CD8-positive, alpha-beta memory T cell (primary cell): ENCODE measurements around the gene ZFPM1. TPM values are rescaled to one million over a fixed set of nuclear protein-coding genes. Genes with fewer than 3 reads are reported as not detected.

ENCODE experiments used
- CTCF ChIA-PET: fragments of 350-600 bp; sonication (Branson Sonifier 250); formaldehyde crosslinking; loops from one replicate; lab custom pipeline; 2021; ENCODE audit warnings: antibody characterized with exemption; lab: Charles Lee
- POLR2A ChIA-PET: fragments of 350-600 bp; sonication (Branson Sonifier 250); formaldehyde crosslinking; loops from one replicate; lab custom pipeline; 2021; ENCODE audit warnings: antibody characterized with exemption; lab: Charles Lee
- DNase-seq, 5 donors: peaks; one replicate each; pipeline versions ENCODE4 v3.0.0 to v3.0.0-alpha.2; 2020 to 2022; ENCODE audit warnings: mixed read lengths in 1 of 5
- H3K27ac ChIP-seq: one replicate; pipeline ENCODE4 v1.7.0; 2013; ENCODE audit warnings: low read depth, mild to moderate bottlenecking, low read length, moderate library complexity
- H3K27me3 ChIP-seq: 2 replicates; pipeline ENCODE4 v1.7.0; 2013; ENCODE audit warnings: low read length, mild to moderate bottlenecking; ENCODE audit not compliant: insufficient read depth, poor library complexity, severe bottlenecking
- H3K36me3 ChIP-seq: 2 replicates; pipeline ENCODE4 v1.7.0; 2013; ENCODE audit warnings: mild to moderate bottlenecking, low read length, moderate library complexity; ENCODE audit not compliant: insufficient read depth
- H3K4me1 ChIP-seq: 2 replicates; pipeline ENCODE4 v1.7.0; 2013; ENCODE audit warnings: mild to moderate bottlenecking, low read length, moderate library complexity; ENCODE audit not compliant: insufficient read depth
- H3K4me3 ChIP-seq: 2 replicates; pipeline ENCODE4 v1.7.0; 2013; ENCODE audit warnings: mild to moderate bottlenecking, low read length
- H3K9me3 ChIP-seq: 2 replicates; pipeline ENCODE4 v1.7.0; 2013; ENCODE audit warnings: mild to moderate bottlenecking, low read length
- H3K27ac Mint-ChIP-seq, 8 donors: one replicate each; pipeline ENCODE4 v1.8.0; 2020 to 2021; ENCODE audit warnings: mixed read lengths in 8 of 8, mild to moderate bottlenecking in 6 of 8, inconsistent platforms in 3 of 8, moderate library complexity in 3 of 8
- H3K27me3 Mint-ChIP-seq, 2 donors: one replicate each; pipeline ENCODE4 v1.8.0; 2020 to 2021; ENCODE audit warnings: mixed read lengths in 2 of 2, mild to moderate bottlenecking in 1 of 2, moderate library complexity in 1 of 2
- H3K36me3 Mint-ChIP-seq, 3 donors: one replicate each; pipeline ENCODE4 v1.8.0; 2020 to 2021; ENCODE audit warnings: mixed read lengths in 3 of 3, inconsistent platforms in 1 of 3, mild to moderate bottlenecking in 1 of 3
- H3K4me1 Mint-ChIP-seq, 3 donors: one replicate each; pipeline ENCODE4 v1.8.0; 2020 to 2021; ENCODE audit warnings: mixed read lengths in 3 of 3, inconsistent platforms in 1 of 3, mild to moderate bottlenecking in 1 of 3
- H3K4me3 Mint-ChIP-seq, 7 donors: one replicate each; pipeline ENCODE4 v1.8.0; 2020 to 2021; ENCODE audit warnings: mixed read lengths in 7 of 7, mild to moderate bottlenecking in 6 of 7, moderate library complexity in 4 of 7, inconsistent platforms in 2 of 7
- H3K9me3 Mint-ChIP-seq, 5 donors: one replicate each; pipeline ENCODE4 v1.8.0; 2020 to 2022; ENCODE audit warnings: mixed read lengths in 5 of 5, mild to moderate bottlenecking in 3 of 5, moderate library complexity in 2 of 5, inconsistent platforms in 1 of 5
- polyA plus RNA-seq: library from polyadenylated mRNA; unstranded; fragments of 300-500 nt; fragmentation: Illumina TruSeq; gene quantifications from one replicate; pipeline ENCODE4 v1.2.3, GENCODE V29; 2021
- total RNA-seq, 2 experiments: library from RNA; stranded (reverse); gene quantifications; one replicate each; pipeline ENCODE4 v1.2.3, GENCODE V29; 2021

ZFPM1 gene
- total and polyA plus RNA-seq, 3 experiments from 2014 or later, result 0.71 to 16.7 (median 15.5) TPM

GRCh38 chr16:88540346-88540977, 87.4 kb downstream of the ZFPM1 start:
- ChIA-PET POLR2A (no interaction called here), CTCF (no interaction called here)
- H3K4me1 Mint-ChIP-seq, result peaks cover 6 to 11% (median 6%) of the 10 kb centered on the region in 3 donors
- peak overlapping the region in 2 of 7 donors; percentile 66 to 85 for H3K4me3 Mint-ChIP-seq
- peaks cover 0 to 11% (median 2%) of the 10 kb centered on the region in 3 donors for H3K36me3 Mint-ChIP-seq
- H3K27me3 Mint-ChIP-seq, result peaks cover 4 to 16% of the 10 kb centered on the region in 2 donors
- H3K27ac ChIP-seq, result no peak overlapping the region
- no peak for DNase-seq
- peak overlapping the region in 1 of 8 donors; percentile 55 for H3K27ac Mint-ChIP-seq
- H3K9me3 Mint-ChIP-seq, result peaks cover 6 to 16% (median 12%) of the 10 kb centered on the region in 5 donors
- peaks cover 19% of the 10 kb centered on the region for H3K27me3 ChIP-seq
- H3K4me1 ChIP-seq, result peaks cover under 1% of the 10 kb centered on the region
- H3K9me3 ChIP-seq, result peaks cover 11% of the 10 kb centered on the region
- no peak overlapping the region for H3K4me3 ChIP-seq
- no peaks in the 10 kb centered on the region for H3K36me3 ChIP-seq

DNA sequence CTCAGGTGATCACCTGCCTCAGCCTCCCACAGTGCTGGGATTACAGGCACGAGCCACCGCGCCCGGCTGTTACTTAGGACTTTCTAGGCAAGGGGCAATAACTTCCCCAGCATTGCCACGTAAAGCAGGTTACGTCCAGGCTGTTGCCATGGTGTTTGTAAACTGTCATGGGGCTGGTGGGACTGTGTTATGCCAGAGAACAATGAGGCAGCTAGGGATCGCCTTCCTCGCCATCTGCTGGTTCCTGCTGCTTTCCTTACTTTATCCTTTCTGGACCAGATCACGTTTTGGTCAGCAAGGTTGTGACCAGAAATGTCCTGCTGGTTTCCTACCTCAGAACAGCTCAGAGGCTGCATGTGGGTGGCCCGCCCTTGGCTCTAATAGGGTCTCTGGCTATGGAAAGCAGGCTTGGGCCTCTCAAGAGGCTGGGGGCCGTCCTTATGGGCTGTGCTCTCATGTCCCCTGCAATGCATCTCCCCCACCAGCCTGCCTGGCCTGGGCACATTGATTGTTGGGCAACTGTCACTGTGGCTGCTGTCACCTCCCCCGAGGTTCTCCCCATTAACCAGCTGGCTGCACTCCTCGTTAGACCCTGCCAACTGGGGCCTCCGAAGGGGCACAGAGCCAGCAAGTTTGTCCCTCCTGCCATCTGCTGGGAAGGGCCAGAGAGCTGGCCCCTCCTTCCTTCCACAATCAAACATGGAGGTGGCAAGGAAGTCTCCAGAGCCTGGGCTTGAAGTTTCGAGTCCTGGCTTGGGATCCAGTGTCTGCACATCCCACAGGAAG, 88.9 kb downstream of the ZFPM1 start:
- Mint-ChIP-seq H3K27ac (peak overlapping the region in 1 of 8 donors; percentile 81), H3K27me3 (peaks cover 13 to 26% of the 10 kb centered on the region in 2 donors), H3K4me3 (peak overlapping the region in 2 of 7 donors; percentile 15 to 85), H3K4me1 (peaks cover 0 to 11% (median 0%) of the 10 kb centered on the region in 3 donors), H3K36me3 (peaks cover 0 to 11% (median 2%) of the 10 kb centered on the region in 3 donors), H3K9me3 (peaks cover 6 to 16% (median 12%) of the 10 kb centered on the region in 5 donors)
- Histone ChIP-seq H3K9me3 (peaks cover 11% of the 10 kb centered on the region), H3K27me3 (peaks cover 19% of the 10 kb centered on the region), H3K36me3 (no peaks in the 10 kb centered on the region), H3K4me1 (no peaks in the 10 kb centered on the region), H3K27ac (no peak overlapping the region), H3K4me3 (no peak overlapping the region)
- DNase-seq, result no peak
- ChIA-PET CTCF (no interaction called here), POLR2A (no interaction called here)

DNA sequence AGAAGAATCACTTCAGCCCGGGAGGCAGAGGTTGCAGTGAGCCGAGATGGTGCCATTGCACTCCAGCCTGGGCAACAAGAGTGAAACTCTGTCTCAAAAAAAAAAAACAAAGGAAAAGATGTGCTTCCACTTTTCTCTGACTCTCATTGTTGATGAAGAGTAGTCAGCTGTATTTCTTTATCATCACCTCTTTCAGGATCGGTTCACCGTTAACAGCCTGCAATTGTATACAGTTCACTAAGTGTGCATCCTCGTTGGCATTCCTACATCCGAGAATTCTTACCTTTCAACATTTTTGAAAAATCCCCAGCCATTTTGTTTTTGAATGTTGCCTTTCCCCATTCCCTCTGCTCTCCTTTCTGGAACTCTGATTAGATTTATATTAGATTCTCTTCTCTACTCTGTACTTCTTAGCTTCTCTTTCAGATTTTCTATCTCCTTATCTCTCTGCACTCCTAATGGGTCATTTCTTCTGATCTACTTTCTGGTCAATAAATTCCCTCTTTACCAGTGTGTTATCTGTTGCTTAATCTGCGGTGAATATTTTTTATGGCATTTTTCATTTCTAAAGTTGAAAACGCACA, 90.2 kb downstream of the ZFPM1 start:
- CTCF ChIA-PET, result no interaction called here
- Histone ChIP-seq H3K4me1 (no peaks in the 10 kb centered on the region), H3K27me3 (peaks cover 19% of the 10 kb centered on the region)

DNA sequence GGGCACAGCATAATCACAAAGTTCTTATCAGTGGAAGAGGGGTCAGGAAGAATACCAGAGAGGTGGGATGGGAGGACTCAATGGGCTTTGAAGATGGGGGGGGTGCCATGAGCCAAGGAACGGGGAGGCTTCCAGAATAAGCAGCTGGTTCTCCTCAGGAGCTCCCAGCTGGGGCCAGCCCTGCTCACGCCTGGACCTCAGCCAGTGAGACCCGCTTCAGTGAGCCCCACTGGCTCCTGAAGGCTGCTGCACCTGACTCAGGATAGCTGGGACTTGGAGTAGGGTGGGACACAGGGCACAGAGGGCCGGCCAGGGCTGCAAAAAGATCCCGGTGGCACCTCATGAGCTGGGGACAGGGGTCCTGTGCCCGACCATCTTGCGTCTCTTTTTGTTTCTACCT, 92.7 kb downstream of the ZFPM1 start:
- ChIA-PET POLR2A (no interaction called here), CTCF (no interaction called here)
- Mint-ChIP-seq H3K27me3 (peaks cover 15 to 30% of the 10 kb centered on the region in 2 donors), H3K36me3 (peaks cover 0 to 11% (median 2%) of the 10 kb centered on the region in 3 donors), H3K9me3 (peaks cover 6 to 16% (median 12%) of the 10 kb centered on the region in 5 donors), H3K4me3 (peak overlapping the region in 1 of 7 donors; percentile 63), H3K4me1 (peaks cover 6 to 25% (median 7%) of the 10 kb centered on the region in 3 donors), H3K27ac (no peak overlapping the region)
- H3K4me1 ChIP-seq, result peaks cover 11% of the 10 kb centered on the region
- H3K27me3 ChIP-seq, result peaks cover 5% of the 10 kb centered on the region
- H3K36me3 ChIP-seq, result no peaks in the 10 kb centered on the region
- no peak overlapping the region for H3K4me3 ChIP-seq
- H3K9me3 ChIP-seq, result peaks cover 11% of the 10 kb centered on the region
- DNase-seq, result no peak
- no peak overlapping the region for H3K27ac ChIP-seq

More for the DNA sequence above, 90.2 kb downstream of the ZFPM1 start:
- peak overlapping the region in 1 of 7 donors; percentile 37 for H3K4me3 Mint-ChIP-seq
- peaks cover 0 to 11% (median 2%) of the 10 kb centered on the region in 3 donors for H3K36me3 Mint-ChIP-seq
- Histone ChIP-seq H3K4me3 (no peak overlapping the region), H3K36me3 (no peaks in the 10 kb centered on the region), H3K9me3 (peaks cover 11% of the 10 kb centered on the region), H3K27ac (no peak overlapping the region)
- peaks cover 13 to 26% of the 10 kb centered on the region in 2 donors for H3K27me3 Mint-ChIP-seq
- POLR2A ChIA-PET, result no interaction called here
- no peak overlapping the region for H3K27ac Mint-ChIP-seq
- H3K9me3 Mint-ChIP-seq, result peaks cover 6 to 16% (median 12%) of the 10 kb centered on the region in 5 donors
- no peak for DNase-seq
- H3K4me1 Mint-ChIP-seq, result peaks cover 0 to 15% (median 0%) of the 10 kb centered on the region in 3 donors

- ChIA-PET CTCF (no interaction called here), POLR2A (no interaction called here)
- Mint-ChIP-seq H3K27me3 (peaks cover 14 to 22% of the 10 kb centered on the region in 2 donors), H3K4me3 (peak overlapping the region in 1 of 7 donors; percentile 12), H3K36me3 (peaks cover 0 to 5% (median 2%) of the 10 kb centered on the region in 3 donors), H3K9me3 (peaks cover 4 to 7% (median 5%) of the 10 kb centered on the region in 5 donors), H3K27ac (peak overlapping the region in 1 of 8 donors; percentile 27), H3K4me1 (peaks cover 6 to 27% (median 7%) of the 10 kb centered on the region in 3 donors)
- Histone ChIP-seq H3K36me3 (no peaks in the 10 kb centered on the region), H3K4me1 (peaks cover 11% of the 10 kb centered on the region), H3K27ac (no peak overlapping the region), H3K9me3 (peaks cover 6% of the 10 kb centered on the region), H3K4me3 (no peak overlapping the region), H3K27me3 (no peaks in the 10 kb centered on the region)
- no peak for DNase-seq
These were observed 95.2 kb downstream of the ZFPM1 start for GRCh38 chr16:88548131-88548874.

GRCh38 chr16:88548985-88549384, 95.9 kb downstream of the ZFPM1 start:
- DNase-seq, result no peak
- Histone ChIP-seq H3K9me3 (no peaks in the 10 kb centered on the region), H3K27ac (no peak overlapping the region), H3K27me3 (no peaks in the 10 kb centered on the region), H3K4me3 (no peak overlapping the region), H3K4me1 (peaks cover 11% of the 10 kb centered on the region), H3K36me3 (no peaks in the 10 kb centered on the region)
- H3K27ac Mint-ChIP-seq, result no peak overlapping the region
- H3K4me1 Mint-ChIP-seq, result peaks cover 6 to 24% (median 7%) of the 10 kb centered on the region in 3 donors
- peaks cover 0 to under 1% (median 0%) of the 10 kb centered on the region in 5 donors for H3K9me3 Mint-ChIP-seq
- H3K4me3 Mint-ChIP-seq, result no peak overlapping the region
- CTCF ChIA-PET, result interaction anchor here (0.8 kb wide), 1 partner anchor 105 kb away, joined by 3 read pairs; no protein-coding TSS in a partner anchor
- H3K27me3 Mint-ChIP-seq, result peaks cover 13 to 18% of the 10 kb centered on the region in 2 donors
- H3K36me3 Mint-ChIP-seq, result no peaks in the 10 kb centered on the region
- POLR2A ChIA-PET, result no interaction called here

DNA sequence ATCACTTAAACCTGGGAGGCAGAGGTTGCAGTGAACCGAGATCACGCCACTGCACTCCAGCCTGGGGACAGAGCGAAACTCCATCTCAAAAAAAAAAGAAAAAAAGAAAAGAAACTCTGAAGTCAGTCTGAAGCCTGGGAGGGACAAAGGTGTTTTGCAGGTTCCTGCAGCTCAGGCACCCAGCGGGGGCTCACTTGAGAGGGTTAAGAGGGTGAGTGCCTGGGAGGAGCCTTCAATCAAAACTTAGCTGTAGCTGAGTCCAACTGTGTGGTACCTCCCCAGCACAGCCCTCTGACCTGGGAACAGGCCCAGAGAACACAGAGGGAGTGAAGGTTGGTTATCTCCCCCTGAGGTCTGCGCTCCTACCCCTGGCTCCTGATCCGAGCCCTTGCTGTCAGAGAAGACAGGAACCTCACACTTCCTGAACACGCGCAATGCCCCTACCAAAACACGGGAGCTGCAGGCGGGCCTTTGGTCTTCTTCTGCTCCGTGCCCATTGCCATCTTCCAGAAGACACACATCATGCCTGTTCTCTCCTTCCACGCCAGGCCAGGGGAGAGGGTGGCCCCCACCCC, 96.7 kb downstream of the ZFPM1 start:
- Histone ChIP-seq H3K4me1 (peaks cover 11% of the 10 kb centered on the region), H3K9me3 (no peaks in the 10 kb centered on the region), H3K27me3 (no peaks in the 10 kb centered on the region), H3K27ac (no peak overlapping the region), H3K36me3 (no peaks in the 10 kb centered on the region), H3K4me3 (peak overlapping the region; percentile 12)
- DNase-seq, result no peak
- ChIA-PET CTCF (interaction anchor here (0.8 kb wide), 1 partner anchor 106 kb away, joined by 3 read pairs; no protein-coding TSS in a partner anchor), POLR2A (no interaction called here)
- no peaks in the 10 kb centered on the region for H3K36me3 Mint-ChIP-seq
- peak overlapping the region in 2 of 8 donors; percentile 12 to 64 for H3K27ac Mint-ChIP-seq
- H3K4me1 Mint-ChIP-seq, result peaks cover 6 to 24% (median 7%) of the 10 kb centered on the region in 3 donors
- no peaks in the 10 kb centered on the region for H3K9me3 Mint-ChIP-seq
- peaks cover 13 to 18% of the 10 kb centered on the region in 2 donors for H3K27me3 Mint-ChIP-seq
- H3K4me3 Mint-ChIP-seq, result peak overlapping the region in 1 of 7 donors; percentile 57
